Measurements from ENCODE around the gene CIC.

CIC gene

GRCh38 chr19:42242512-42243409, 26.3 kb upstream of the CIC start, which contains the start of gene GSK3A:
GSK3A (minus strand) TSS chr19:42242602; CDS start chr19:42242465, 137 bp downstream.
- DNase-seq: peak; percentile 99

DNA sequence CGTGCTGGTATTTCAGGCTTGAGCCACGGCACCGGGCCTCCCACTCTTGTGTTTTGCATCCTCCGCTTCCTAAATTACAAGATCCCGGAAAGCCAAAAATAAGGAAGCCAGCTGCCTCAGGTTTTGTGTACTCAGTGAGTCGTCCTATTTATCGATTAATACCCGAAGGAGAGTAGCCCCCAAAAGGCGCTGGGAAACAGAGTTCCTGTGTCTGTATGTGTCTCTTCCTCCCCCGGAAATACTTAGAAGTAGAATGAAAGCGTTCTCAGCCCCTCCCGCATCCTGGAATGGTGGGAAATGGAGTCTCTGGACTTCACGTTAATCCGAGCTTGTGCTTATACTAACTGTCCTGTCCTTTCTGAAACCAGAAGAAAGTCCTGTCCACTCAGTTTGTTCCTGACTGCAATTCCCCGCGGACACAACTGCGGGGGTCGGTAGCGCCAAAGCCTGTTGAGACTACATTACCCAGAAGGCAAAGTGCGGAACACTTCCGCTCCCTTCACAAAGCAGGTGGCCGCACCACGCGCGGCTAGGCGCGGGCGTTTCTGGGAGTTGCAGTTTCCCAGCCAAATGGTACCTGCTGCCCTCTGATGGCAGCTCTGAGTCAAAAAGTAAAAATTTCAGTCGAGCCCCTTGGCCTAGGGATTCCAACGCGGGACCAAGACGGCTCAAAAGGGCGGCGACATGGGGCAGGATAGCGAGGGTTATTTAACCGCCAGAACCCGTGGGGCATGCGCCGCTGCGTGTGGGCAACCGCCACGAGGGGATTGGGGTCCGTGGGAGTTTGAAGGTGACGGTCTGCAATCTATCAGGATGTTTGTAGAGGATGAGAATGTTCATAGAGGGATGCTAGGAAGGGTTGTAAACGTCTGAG, 24.5 kb upstream of the CIC start:
- peak; percentile 92 for DNase-seq

DNA sequence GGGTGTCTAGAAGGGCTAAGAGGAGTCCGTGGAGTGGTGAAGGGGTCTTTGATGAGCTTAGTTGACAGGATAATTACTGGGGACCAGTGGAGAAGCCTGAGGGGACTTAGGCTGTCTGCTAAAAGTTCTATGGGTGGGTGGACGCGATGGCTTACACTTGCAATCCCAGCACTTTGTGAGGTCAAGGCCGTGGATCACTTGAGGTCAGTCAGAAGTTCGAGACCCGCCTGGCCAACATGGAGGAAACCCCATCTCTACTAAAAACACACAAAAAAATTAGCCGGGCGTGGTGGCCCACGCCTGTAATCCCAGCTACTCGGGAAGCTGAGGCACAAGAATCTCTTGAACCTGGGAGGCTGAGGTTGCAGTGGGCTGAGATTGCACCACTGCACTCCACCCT, 23.8 kb upstream of the CIC start:
- no peak for DNase-seq

DNA sequence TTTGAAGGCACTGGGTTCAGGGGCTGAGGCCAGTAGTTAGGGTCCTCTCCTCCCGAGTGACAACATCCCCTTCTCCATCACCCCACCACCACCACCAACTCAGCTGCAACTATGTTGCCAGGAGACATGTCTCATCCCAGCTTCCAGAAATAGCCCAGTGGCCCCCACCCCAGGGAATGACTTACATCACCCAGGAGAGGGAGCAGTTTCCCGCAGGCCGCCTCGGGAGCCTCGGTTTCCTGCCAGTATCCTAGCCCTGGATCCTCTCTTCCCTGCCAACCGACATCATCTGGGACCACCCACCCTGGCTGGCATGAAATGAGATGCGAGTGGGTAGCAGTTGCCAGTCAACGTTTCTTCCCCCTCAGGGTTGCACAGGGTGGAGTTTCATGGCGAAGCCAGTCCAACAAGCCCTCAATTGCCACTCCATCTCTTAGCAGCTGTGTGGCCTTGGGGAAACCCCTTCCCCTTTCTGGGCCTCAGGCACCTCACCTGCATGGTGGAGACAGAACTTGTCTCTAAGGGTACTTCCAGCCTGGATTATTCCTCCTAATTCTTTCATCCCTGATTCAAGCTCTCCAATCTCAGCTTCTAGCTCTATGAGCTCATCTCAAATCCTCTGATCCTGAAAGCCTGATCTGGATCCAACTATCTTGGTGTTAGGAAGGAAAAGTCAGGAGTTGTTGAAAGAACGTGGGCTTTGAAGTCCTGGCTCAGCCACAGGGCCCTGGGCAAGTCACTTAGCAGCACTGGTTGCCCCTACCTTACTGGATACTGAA, 22.7 kb upstream of the CIC start:
- peak; percentile 44 for DNase-seq

DNA sequence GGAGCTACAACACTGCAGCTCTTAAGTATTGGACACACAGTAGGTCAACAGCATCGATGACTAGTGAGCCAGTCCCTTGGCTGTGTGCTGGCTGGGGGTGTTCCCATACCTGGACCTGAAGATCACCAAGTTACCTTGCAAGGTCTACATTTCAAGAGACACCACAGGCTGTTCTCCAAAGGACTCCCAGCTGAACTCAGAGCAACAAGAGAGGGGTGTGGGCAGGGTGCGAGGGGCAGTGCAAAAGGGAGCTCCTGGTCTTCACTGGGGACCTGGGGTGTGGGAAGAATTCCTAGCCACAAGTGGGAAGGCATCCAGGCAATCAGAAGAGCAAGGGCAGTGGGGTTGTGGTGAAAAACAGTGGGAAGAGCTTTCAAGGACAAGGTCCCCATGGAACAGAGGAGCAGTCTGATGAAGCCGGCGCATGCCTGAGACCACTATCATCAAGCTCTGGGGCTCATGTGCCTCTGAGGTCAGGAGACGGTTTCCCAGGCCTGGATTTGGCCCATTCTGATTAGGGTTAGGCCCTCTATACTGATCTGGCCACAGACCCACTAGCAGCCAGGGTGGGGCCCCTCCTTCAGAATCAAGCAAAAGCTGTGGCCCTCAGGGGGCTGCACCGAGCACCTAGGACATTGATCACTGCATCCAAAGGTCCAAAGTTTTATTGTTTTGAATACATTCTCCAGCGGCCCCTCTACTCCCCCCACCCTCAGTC, 22.0 kb upstream of the CIC start:
- DNase-seq: no peak

DNA sequence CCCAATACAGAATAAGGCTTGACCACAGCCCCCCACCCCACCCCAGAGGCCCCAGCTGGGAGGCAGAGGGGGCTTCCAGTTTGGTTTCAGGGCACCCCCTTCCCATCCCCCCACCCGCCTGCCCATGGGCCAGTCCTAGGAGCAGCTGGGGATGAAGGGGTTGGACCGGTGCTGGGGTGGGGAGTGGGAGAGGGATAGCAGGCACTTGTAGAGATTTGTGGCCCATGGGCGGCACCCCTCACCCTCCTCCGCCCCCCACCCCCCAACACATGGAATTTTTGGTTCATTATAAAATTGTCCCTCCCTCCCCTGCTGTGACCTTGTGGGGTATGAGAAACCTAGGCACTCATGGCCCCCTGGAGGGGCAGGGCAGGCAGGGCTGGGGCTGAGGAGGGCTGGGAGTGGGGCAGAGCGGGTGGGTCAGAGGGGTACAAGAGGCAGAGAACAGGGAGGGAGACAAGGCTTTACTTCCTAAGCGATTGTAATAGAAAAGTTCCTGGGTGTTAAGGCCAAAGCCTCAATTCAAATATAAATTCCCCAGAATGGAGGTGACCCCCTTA, 21.3 kb upstream of the CIC start:
- no peak for DNase-seq

- no peak for DNase-seq
Observed at GRCh38 chr19:42248270-42249148, 20.5 kb upstream of the CIC start.

DNA sequence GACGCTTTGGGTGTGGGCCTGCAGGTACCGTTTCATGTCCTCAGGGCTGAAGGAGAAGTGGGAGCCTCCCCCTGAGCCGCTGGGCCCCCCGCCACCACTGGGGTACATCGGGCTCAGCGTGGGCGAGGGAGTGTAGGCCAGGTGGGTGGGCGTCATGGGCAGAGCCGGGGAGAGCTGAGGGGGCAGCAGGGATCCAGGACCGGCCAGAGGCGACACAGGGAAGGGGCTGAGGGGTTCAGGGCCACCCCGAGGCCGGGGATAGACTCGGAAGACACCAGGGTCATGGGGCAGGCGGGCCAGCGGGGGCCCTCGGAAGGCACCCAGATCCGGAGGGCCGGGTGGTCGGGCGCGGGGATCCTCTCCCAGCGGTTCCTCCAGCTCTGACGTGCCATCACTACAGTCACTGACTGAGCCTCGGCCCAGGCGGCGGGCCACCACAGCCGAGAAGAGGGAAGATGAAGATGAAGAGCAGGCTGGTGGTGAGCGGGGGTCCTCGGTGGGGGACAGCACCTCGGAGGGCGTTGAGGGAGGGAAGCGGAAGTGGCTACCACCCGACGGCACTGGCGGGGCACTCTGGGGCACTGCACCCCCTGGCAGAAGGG, 19.8 kb upstream of the CIC start:
- no peak for DNase-seq

- no peak for DNase-seq
Observed at GRCh38 chr19:42249769-42250168, 19.3 kb upstream of the CIC start.

DNA sequence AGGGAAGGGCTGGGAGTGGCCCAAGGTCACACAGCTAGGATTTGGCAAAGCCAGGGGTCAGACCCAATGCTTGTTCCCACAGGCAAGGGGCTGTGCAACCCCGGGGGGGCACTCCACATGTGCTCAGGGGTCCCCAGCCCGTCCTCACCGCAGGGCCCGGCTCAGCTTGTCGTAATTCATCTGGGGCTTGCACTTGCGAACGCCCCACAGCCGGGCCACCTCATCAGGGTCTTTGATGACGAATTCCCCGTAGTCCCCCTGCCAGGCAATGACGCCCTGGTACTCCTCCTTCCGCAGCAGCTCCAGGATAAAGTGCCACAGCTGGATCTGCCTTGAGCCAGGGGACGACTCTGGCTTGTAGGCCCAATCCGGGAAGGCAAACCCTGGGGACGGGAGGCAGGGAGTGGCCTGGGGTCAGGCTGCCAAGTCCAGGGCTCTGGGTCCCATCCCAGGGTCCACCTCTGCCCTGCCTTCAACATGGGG, 18.8 kb upstream of the CIC start:
- DNase-seq: no peak

- DNase-seq: no peak
Observed at GRCh38 chr19:42250666-42251531, 18.2 kb upstream of the CIC start.

DNA sequence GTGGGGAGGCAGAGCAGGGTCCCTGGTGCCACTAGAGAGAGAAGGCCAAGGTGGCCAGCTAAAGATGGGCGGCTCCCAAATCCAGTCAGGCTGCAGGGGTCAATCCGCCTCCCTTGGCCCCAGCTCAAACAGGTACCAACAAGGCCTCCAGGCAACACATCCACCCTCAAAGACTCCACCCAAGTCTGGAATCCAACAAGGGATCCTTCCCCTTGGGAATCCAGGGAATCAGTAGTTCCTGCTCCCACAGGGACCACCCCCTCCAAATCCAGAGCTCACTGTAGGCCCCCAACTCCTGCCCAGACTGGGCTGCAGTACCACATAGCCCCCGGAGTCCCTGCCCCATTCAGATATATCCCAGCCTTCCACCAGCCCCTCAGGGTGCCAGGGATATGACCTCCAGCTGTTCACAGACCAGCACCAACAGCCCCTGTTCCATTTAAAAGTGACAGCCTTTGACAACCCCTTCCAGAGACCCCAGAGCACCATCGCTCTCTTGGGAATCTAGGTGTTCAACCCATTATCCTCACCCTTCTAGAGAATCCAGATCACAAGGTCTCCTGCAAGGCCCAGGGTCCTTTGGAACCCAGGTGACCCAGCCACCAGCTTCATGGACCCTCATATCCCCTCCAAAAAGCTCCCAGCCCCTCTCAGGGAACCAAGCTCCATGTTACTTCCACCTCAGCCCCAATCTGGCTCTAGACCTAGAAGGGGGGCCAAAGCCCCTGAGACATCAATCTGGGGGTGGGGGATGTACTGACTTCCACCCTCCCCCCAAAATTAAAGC, 17.3 kb upstream of the CIC start:
- no peak for DNase-seq

DNA sequence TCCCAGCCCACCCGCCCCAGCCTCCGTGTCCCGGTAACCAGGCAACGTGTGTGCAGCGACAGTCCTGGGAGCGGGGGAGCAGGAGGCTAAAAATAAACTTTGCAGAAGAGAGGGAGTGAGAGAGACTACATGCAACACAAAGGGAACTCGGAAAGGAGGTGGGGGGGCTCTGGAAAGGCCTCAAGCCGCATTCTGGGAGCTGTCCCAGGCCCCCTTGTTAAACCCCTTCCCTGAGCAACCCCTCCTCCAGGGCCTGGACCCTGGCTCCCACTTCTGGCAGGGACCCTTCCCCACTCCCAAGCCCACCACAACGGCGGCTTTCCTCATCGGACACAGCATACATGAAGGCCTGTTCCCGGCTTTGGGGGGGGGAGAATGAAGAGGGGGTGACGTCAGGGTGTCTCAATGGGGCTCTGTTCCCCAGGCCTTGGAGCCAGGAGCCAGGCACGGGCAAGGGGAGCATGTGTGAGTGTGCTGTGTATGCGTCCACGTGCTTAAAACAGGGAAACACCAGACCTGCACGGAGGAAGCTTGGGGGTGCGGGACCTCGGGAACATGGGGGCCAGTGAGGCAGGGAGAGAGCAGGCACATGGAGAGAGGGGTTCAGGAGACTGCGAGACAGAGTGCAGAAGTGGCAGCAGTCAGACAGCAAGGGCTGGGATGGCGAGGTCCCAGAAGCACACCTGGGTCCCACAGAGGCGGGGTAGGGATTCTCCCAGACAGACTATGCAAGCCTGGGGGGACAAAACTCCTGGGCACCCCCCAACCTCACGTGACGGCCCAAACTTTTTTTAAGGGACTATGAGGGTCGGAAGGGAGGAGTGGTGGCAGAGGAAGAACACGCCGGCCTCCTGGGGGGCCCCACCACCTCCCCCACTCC, 16.4 kb upstream of the CIC start:
- peak; percentile 65 for DNase-seq

- DNase-seq: peak; percentile 66
Observed at GRCh38 chr19:42253245-42254088, 15.6 kb upstream of the CIC start.

DNA sequence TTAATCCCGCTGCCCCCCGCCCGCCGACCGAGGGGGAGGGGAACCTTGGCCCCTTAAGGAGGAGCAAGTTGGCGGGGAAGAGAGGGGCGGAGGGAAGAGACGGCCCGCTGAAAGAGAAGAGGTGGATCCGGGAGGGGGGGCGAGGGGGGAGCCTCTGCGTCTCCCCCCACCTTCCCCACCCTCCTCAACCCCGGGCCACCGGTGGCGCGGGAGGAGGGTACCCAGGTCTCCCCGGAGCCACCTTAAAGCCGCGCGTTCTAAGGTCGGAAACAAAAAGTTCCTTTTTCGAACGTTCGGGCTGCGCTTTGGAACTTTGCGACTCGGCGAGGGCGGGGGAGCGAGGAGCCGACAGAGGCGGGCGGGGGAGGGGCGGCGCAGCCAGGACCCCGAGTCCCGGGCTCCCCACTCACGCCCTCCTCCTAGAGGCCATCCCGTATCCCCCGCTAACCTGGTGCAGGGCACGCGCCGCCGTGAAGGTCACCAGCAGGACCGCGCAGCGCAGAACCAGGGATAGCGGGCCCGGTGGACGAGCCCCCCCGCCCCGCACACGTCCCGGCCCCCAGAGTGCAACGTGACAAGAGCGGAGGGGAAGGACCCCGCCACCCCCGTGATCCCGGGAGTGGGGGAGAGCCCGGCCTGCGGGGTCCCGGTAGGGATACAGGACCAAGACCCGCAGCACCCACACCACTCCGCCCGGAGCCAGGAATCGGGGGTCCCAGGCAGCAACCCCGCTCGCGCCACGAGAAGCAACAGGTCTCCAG, 14.8 kb upstream of the CIC start:
- DNase-seq: peak; percentile 85
